Measurements from ENCODE around the gene CYTH3. TPM values are rescaled to one million over a fixed set of nuclear protein-coding genes. Genes with fewer than 3 reads are reported as not detected.

The CYTH3 gene
- total RNA-seq, 4 donors from 2014 or later, result 41.0 to 75.5 (median 56.7) TPM

DNA sequence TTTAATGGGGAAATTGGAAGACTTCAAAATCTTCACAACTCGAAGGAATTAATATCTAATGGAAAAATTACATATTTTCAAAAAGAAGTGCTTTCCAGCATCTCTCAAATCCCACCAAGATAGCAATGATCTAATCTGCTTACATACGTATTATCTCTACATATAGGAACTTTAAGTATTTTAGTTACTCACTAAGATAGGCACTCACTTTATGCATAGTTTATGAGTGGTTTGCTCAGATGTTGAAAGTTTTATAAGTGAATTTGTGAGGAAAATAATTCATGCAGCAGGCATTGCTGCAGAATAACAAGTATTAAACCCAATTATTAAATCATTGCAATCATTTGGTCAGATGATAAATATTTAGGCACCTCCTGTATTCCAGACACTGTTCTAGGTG is 2.3 kb upstream of the CYTH3 start:
- no peak overlapping the region for H3K4me3 ChIP-seq (replicated peaks in 1 of 3)
- H3K27me3 ChIP-seq, result no peaks in the 10 kb centered on the region
- H3K36me3 ChIP-seq, result no peaks in the 10 kb centered on the region
- no peak overlapping the region for H3K27ac ChIP-seq
- intact Hi-C loops (cut with DNase I), result loop anchor here (10.0 kb wide), 1 partner anchor 100 kb away; no protein-coding TSS in a partner anchor
- H3K4me1 ChIP-seq, result peaks cover 1 to 8% of the 10 kb centered on the region in 2 donors
- TF ChIP-seq, protein P1, sequence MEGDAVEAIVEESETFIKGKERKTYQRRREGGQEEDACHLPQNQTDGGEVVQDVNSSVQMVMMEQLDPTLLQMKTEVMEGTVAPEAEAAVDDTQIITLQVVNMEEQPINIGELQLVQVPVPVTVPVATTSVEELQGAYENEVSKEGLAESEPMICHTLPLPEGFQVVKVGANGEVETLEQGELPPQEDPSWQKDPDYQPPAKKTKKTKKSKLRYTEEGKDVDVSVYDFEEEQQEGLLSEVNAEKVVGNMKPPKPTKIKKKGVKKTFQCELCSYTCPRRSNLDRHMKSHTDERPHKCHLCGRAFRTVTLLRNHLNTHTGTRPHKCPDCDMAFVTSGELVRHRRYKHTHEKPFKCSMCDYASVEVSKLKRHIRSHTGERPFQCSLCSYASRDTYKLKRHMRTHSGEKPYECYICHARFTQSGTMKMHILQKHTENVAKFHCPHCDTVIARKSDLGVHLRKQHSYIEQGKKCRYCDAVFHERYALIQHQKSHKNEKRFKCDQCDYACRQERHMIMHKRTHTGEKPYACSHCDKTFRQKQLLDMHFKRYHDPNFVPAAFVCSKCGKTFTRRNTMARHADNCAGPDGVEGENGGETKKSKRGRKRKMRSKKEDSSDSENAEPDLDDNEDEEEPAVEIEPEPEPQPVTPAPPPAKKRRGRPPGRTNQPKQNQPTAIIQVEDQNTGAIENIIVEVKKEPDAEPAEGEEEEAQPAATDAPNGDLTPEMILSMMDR (IDR thresholded peaks at IDR 0.05), result no peak
- no peak for TF ChIP-seq POLR2A (IDR thresholded peaks at IDR 0.05)
- DNase-seq, result no peak
- WGBS, 2 donors, result 91 to 94% methylated on average over 2 of the region's 2 CpGs
- H3K9me3 ChIP-seq, result no peaks in the 10 kb centered on the region

DNA sequence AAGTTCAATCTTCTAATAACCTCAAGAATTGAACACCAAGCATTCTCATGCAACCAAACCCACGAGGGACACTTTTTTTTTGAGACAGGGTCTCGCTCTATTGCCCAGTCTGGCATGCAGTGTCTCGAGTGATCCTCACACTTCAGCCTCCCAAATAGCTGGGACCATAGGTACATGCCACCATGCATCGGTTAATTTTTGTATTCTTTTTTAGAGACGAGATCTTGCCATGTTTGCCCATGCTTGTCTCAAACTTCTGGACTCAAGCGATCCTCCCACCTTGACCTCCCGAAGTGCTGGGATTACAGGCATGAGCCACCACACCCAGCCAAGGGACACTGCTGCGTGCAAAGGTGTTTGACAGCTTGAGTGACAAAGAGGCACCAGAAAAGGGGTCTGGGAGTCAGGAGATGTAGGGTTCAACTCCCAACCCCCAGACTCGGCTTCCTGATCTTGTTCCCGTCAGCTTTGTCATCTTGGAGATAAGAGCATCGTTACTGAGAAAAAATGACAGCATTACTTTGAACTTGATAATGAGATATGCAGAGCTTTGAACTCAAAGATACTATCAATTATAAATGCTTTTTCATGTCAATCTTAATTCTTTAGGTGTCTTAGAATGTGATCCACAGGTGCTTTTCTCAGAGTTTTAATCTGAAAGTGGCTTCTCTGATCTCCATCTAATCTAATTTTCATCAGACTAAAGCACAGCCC is 1.6 kb upstream of the CYTH3 start:
- no peak for DNase-seq
- Histone ChIP-seq H3K27ac (no peak overlapping the region), H3K4me3 (replicated peaks in 1 of 3) (no peak overlapping the region), H3K27me3 (no peaks in the 10 kb centered on the region), H3K36me3 (no peaks in the 10 kb centered on the region), H3K9me3 (no peaks in the 10 kb centered on the region), H3K4me1 (peaks cover 5 to 13% of the 10 kb centered on the region in 2 donors)
- WGBS, 2 donors, result 94 to 95% methylated on average over 11 of the region's 11 CpGs
- intact Hi-C loops (cut with DNase I), result loop anchor here (10.0 kb wide), 1 partner anchor 99 kb away; no protein-coding TSS in a partner anchor
- TF ChIP-seq, protein P1 (IDR thresholded peaks at IDR 0.05), result no peak
- no peak for TF ChIP-seq POLR2A (IDR thresholded peaks at IDR 0.05)

DNA sequence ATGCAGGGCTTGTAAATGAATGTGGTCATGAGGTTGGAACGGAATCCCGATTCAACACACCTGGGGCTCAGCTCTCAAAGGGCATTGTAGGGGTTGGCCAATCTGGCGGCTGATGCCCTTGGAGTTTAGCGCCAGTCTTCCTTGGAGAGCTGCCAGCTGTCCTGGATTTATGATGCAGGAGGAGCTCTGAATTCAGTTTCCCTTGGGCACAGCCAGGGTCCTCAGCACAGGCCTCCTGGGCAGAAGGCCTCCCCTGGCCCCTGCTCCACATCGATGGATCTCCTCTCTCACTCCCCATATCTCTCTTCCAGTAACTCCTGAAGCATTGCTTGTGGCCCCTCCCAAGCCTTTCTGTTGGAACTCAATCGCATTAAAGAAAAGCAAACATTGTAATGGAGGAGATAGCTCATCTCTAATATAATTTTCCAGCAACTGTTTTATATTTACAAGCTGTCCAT is 985 bp upstream of the CYTH3 start:
- Histone ChIP-seq H3K4me1 (peaks cover 5 to 18% of the 10 kb centered on the region in 2 donors), H3K4me3 (replicated peaks in 1 of 3) (no peak overlapping the region), H3K27me3 (no peaks in the 10 kb centered on the region), H3K36me3 (no peaks in the 10 kb centered on the region), H3K9me3 (no peaks in the 10 kb centered on the region), H3K27ac (no peak overlapping the region)
- TF ChIP-seq, protein P1 (IDR thresholded peaks at IDR 0.05), result no peak
- TF ChIP-seq POLR2A (IDR thresholded peaks at IDR 0.05), result no peak
- intact Hi-C loops (cut with DNase I), result loop anchor here (10.0 kb wide), 1 partner anchor 99 kb away; no protein-coding TSS in a partner anchor
- DNase-seq, result peak; percentile 20 to 27
- WGBS, 2 donors, result 81 to 84% methylated on average over 6 of the region's 6 CpGs

DNA sequence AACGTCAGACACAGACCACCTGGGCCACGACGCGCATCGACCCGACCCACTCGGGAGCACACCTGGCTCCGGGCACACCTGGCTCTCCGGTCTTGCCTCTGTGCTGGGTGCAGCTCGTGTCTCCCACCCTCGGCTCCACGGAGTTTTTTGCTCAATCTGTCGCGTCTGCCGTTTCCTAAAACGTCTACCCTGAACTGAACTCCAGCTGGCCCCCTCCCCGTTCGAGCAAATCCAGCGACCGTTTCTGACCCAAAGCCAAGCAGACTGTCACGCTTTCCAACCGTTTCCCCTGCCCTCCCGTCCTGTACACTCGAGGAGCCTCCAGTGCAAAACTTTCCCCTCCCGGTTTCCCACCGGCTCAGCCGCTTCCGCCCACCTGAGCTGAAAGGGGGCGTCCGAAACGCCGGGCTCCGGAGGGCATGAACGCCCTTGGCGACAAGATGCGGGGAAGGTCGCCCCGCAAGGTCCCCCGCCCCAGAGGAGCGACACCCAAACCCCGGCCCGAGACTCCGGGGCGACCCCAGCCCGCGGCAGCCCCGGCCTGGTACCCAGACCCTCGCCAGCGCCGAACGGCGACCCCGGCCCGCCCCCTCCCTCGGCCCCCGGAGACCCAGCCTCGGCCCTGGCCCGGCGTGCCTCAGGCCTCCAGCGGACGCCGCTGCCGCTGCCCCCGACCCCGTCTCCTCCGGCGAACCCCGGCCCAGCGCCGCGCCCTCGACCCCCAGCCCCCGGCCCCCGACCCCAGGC is 557 bp downstream of the CYTH3 start:
- DNase-seq, result peak; percentile 53 to 56
- TF ChIP-seq, protein P1 (IDR thresholded peaks at IDR 0.05), result no peak
- no peak for TF ChIP-seq POLR2A (IDR thresholded peaks at IDR 0.05)
- Histone ChIP-seq H3K9me3 (no peaks in the 10 kb centered on the region), H3K4me1 (peaks cover 5 to 18% of the 10 kb centered on the region in 2 donors), H3K36me3 (no peaks in the 10 kb centered on the region), H3K27ac (peak overlapping the region; percentile 14 to 78 (median 64)), H3K27me3 (no peaks in the 10 kb centered on the region), H3K4me3 (replicated peaks in 1 of 3) (peak overlapping the region; percentile 12 to 93 (median 61))
- intact Hi-C loops (cut with DNase I), result loop anchor here (10.0 kb wide), 1 partner anchor 97 kb away; no protein-coding TSS in a partner anchor
- WGBS, 2 donors, result 1% methylated on average over 30 of the region's 74 CpGs
